Endothelial cell (in vitro differentiated cells): Measurements from ENCODE around the gene MCEMP1. TPM values are rescaled to one million over a fixed set of nuclear protein-coding genes. Genes with fewer than 3 reads are reported as not detected.

Experiments used
- DNase-seq: peaks from one replicate; pipeline ENCODE4 v3.0.0; 2021; ENCODE audit warnings: low spot score
- H3K27ac Mint-ChIP-seq: one replicate; pipeline ENCODE4 v1.8.0; 2021; ENCODE audit warnings: mixed read lengths, inconsistent platforms; ENCODE audit not compliant: unreplicated experiment
- H3K27me3 Mint-ChIP-seq: one replicate; pipeline ENCODE4 v1.8.0; 2021; ENCODE audit warnings: mild to moderate bottlenecking, moderate library complexity, mixed read lengths, inconsistent platforms; ENCODE audit not compliant: unreplicated experiment
- H3K36me3 Mint-ChIP-seq: one replicate; pipeline ENCODE4 v1.8.0; 2021; ENCODE audit warnings: mild to moderate bottlenecking, low read depth, mixed read lengths, inconsistent platforms; ENCODE audit not compliant: unreplicated experiment
- H3K4me1 Mint-ChIP-seq: one replicate; pipeline ENCODE4 v1.8.0; 2021; ENCODE audit warnings: mild to moderate bottlenecking, mixed read lengths, inconsistent platforms; ENCODE audit not compliant: unreplicated experiment
- H3K4me3 Mint-ChIP-seq: one replicate; pipeline ENCODE4 v1.8.0; 2021; ENCODE audit warnings: mild to moderate bottlenecking, mixed read lengths, inconsistent platforms; ENCODE audit not compliant: unreplicated experiment
- H3K9me3 Mint-ChIP-seq: one replicate; pipeline ENCODE4 v1.8.0; 2021; ENCODE audit warnings: mixed read lengths, inconsistent platforms; ENCODE audit not compliant: unreplicated experiment
- total RNA-seq: library from RNA; stranded (reverse); fragmentation: NEBNext Ultra II Directional; extraction: Animal tissue kit (Norgen Biotek cat#: 25700); gene quantifications from one replicate; pipeline ENCODE4 v1.2.1, GENCODE V29; 2021; ENCODE audit not compliant: unreplicated experiment
- TF ChIP-seq, protein P1 (sequence below): fragments of 200-600 bp; sonication (generic); IDR thresholded peaks from one replicate; pipeline ENCODE4 v1.5.0; 2021; ENCODE audit warnings: antibody characterized with exemption; ENCODE audit not compliant: unreplicated experiment

The MCEMP1 gene
- total RNA-seq, 1 donor from 2014 or later, result not detected

DNA sequence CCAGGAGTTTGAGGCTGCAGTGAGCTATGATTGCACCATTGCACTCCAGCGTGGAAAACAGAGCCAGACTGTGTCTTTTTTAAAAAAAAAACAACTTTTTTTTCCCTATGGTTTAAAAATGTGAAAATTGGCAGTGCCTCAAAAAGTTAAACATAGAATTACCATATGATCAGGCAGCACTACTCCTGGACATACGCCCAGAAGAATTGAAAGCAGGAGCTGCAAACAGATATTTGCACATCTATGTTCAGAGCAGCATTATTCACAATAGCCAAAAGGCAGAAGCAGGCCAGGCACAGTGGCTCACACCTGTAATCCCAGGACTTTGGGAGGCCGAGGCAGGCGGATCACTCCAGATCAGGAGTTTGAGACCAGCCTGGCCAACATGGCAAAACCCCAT, 11.8 kb upstream of the MCEMP1 start:
- Mint-ChIP-seq H3K9me3 (no peaks in the 10 kb centered on the region), H3K36me3 (no peaks in the 10 kb centered on the region), H3K27ac (no peak overlapping the region), H3K4me1 (no peaks in the 10 kb centered on the region), H3K4me3 (no peak overlapping the region), H3K27me3 (peaks cover 9% of the 10 kb centered on the region)
- TF ChIP-seq, protein P1, sequence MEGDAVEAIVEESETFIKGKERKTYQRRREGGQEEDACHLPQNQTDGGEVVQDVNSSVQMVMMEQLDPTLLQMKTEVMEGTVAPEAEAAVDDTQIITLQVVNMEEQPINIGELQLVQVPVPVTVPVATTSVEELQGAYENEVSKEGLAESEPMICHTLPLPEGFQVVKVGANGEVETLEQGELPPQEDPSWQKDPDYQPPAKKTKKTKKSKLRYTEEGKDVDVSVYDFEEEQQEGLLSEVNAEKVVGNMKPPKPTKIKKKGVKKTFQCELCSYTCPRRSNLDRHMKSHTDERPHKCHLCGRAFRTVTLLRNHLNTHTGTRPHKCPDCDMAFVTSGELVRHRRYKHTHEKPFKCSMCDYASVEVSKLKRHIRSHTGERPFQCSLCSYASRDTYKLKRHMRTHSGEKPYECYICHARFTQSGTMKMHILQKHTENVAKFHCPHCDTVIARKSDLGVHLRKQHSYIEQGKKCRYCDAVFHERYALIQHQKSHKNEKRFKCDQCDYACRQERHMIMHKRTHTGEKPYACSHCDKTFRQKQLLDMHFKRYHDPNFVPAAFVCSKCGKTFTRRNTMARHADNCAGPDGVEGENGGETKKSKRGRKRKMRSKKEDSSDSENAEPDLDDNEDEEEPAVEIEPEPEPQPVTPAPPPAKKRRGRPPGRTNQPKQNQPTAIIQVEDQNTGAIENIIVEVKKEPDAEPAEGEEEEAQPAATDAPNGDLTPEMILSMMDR, result no peak
- no peak for DNase-seq

DNA sequence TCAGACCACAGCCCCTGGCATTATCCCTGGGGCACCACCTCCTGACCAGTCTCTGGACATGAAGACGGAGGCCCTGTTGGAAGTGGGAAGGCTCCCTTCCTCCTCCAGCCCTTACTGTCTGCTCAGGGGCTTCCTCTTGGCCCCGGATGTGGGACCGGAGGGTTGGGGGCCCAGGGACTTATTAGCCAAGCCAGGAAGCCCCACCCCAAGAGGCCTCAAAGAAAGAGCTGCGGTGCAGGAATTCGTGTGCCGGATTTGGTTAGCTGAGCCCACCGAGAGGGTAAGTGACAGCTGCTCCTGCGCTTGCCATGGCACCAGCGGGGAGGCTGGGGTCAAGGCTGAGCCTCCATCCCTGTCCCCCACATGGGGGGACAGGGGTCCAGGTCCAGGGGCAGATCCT, 8.0 kb upstream of the MCEMP1 start, which contains the start of gene RETN:
RETN (plus strand) TSS at position 208 of the 400 bp plus-strand sequence. CDS start 278 bp downstream, outside the sequence.
- H3K27me3 Mint-ChIP-seq, result peaks cover 16% of the 10 kb centered on the region
- H3K4me3 Mint-ChIP-seq, result no peak within 1 kb of the TSS
- no peaks in the 10 kb centered on the region for H3K36me3 Mint-ChIP-seq

DNA sequence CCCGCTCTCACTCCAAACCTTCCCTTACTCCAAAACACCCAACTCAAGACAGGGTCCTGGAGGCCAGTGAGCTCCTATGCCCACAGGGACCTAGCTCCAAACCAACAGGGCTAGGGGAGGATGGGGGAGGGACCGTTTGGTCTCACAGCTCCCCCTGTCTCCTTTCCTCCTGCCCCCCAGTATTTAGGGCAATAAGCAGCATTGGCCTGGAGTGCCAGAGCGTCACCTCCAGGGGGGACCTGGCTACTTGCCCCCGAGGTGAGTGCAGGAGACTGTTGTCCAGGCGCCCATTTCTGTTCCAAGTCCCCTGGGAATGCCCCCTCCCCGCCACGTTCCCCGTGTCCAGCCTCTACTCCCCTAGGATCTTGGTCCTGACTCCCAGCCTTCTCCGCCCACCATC, 7.2 kb upstream of the MCEMP1 start:
- DNase-seq, result no peak
- TF ChIP-seq, protein P1, result no peak
- Mint-ChIP-seq H3K36me3 (no peaks in the 10 kb centered on the region), H3K9me3 (peaks cover 3% of the 10 kb centered on the region), H3K27ac (no peak overlapping the region), H3K4me3 (no peak overlapping the region), H3K4me1 (peaks cover 4% of the 10 kb centered on the region), H3K27me3 (peaks cover 16% of the 10 kb centered on the region)

More for the DNA sequence above, 8.0 kb upstream of the MCEMP1 start, which contains the start of gene RETN:
- DNase-seq, result no peak
- Mint-ChIP-seq H3K27ac (no peak within 1 kb of the TSS), H3K9me3 (no peaks in the 10 kb centered on the region), H3K4me1 (peaks cover 4% of the 10 kb centered on the region)
- TF ChIP-seq, protein P1, result no peak

DNA sequence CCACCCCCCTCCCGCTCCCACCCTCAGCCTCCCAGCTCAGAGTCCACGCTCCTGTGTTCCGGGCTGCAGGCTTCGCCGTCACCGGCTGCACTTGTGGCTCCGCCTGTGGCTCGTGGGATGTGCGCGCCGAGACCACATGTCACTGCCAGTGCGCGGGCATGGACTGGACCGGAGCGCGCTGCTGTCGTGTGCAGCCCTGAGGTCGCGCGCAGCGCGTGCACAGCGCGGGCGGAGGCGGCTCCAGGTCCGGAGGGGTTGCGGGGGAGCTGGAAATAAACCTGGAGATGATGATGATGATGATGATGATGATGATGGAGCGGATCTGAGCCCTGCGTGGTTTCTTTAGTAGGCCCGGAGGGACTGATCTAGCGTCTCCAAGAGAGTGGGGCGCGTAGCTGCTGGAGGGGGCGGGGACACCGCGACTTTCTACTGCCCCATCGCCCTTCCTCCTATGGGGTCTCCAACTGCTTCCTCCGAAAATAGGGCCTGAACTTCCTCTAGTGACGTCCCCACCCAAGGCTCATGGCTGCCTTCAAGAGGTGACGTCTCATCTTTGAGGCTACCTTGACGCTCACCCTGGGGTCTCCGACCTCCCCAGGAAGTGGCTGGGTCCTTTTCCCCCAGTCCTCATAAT, 6.6 kb upstream of the MCEMP1 start:
- Mint-ChIP-seq H3K36me3 (no peaks in the 10 kb centered on the region), H3K9me3 (peaks cover 4% of the 10 kb centered on the region), H3K27ac (no peak overlapping the region), H3K4me3 (peak overlapping the region; percentile 21), H3K4me1 (peaks cover 4% of the 10 kb centered on the region), H3K27me3 (peaks cover 16% of the 10 kb centered on the region)
- TF ChIP-seq, protein P1, result no peak
- no peak for DNase-seq

DNA sequence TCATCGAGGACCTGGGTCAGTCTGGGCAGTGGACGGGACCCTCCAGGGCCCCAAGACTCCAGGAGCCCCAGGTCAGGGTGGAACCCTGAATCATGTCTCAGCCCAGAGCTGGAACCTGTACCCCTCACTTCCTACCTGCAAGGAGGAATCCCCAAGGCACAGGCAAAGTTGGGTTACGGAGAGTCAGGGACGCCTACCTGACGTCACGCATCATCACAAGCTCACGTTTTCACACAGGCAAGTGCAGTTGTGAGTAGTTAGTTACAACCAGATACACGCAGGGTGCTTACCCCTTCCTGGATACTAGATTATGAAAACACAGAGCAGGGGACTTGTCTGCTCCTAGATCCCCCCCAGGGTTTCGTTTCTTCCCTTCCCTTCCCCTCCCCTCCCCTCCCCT, 6.1 kb upstream of the MCEMP1 start:
- Mint-ChIP-seq H3K9me3 (peaks cover 4% of the 10 kb centered on the region), H3K27ac (no peak overlapping the region), H3K36me3 (no peaks in the 10 kb centered on the region), H3K27me3 (peaks cover 16% of the 10 kb centered on the region), H3K4me1 (peaks cover 4% of the 10 kb centered on the region), H3K4me3 (peak overlapping the region; percentile 21)
- DNase-seq, result no peak
- TF ChIP-seq, protein P1, result no peak
